ENCODE measurements around the gene EDNRA. TPM values are rescaled to one million over a fixed set of nuclear protein-coding genes. Genes with fewer than 3 reads are reported as not detected.

EDNRA gene
- total RNA-seq, 2 donors from 2014 or later: 29.8 to 35.6 TPM

- intact Hi-C loops (cut with DNase I): no loop called here
- no peak for DNase-seq (ENCODE audit: low spot score)
Measured at GRCh38 chr4:147578593-147578992, 97.7 kb downstream of the EDNRA start.

GRCh38 chr4:147580396-147580795 lies 99.5 kb downstream of the EDNRA start:
- intact Hi-C loops (cut with DNase I): loop anchor here in 1 of 2 donors (10.0 kb wide), 1 partner anchor 466 kb away; no protein-coding TSS in a partner anchor
- DNase-seq (ENCODE audit: low spot score): no peak

GRCh38 chr4:147581606-147582350 lies 100.9 kb downstream of the EDNRA start:
- intact Hi-C loops (cut with DNase I): loop anchor here in 1 of 2 donors (10.0 kb wide), 1 partner anchor 467 kb away; no protein-coding TSS in a partner anchor
- no peak for DNase-seq (ENCODE audit: low spot score)

GRCh38 chr4:147582386-147583060 lies 101.6 kb downstream of the EDNRA start:
- no peak for DNase-seq (ENCODE audit: low spot score)
- intact Hi-C loops (cut with DNase I): loop anchor here in 1 of 2 donors (10.0 kb wide), 1 partner anchor 468 kb away; no protein-coding TSS in a partner anchor

- no peak for DNase-seq (ENCODE audit: low spot score)
- intact Hi-C loops (cut with DNase I): loop anchor here in 1 of 2 donors (10.0 kb wide), 1 partner anchor 469 kb away; no protein-coding TSS in a partner anchor
Measured at GRCh38 chr4:147583876-147584275, 103.0 kb downstream of the EDNRA start.

GRCh38 chr4:147586032-147586431 lies 105.1 kb downstream of the EDNRA start:
- intact Hi-C loops (cut with DNase I): loop anchor here in 1 of 2 donors (10.0 kb wide), 1 partner anchor 471 kb away; no protein-coding TSS in a partner anchor
- no peak for DNase-seq (ENCODE audit: low spot score)

- intact Hi-C loops (cut with DNase I): loop anchor here in 1 of 2 donors (10.0 kb wide), 1 partner anchor 472 kb away; no protein-coding TSS in a partner anchor
- no peak for DNase-seq (ENCODE audit: low spot score)
Measured at GRCh38 chr4:147586637-147587036, 105.7 kb downstream of the EDNRA start.

GRCh38 chr4:147587041-147587440 lies 106.1 kb downstream of the EDNRA start:
- intact Hi-C loops (cut with DNase I): loop anchor here in 1 of 2 donors (10.0 kb wide), 1 partner anchor 472 kb away; no protein-coding TSS in a partner anchor

GRCh38 chr4:147589586-147589985 lies 108.7 kb downstream of the EDNRA start:
- no peak for DNase-seq (ENCODE audit: low spot score)
- intact Hi-C loops (cut with DNase I): loop anchor here in 1 of 2 donors (10.0 kb wide), 1 partner anchor 475 kb away; no protein-coding TSS in a partner anchor

More at GRCh38 chr4:147587041-147587440, 106.1 kb downstream of the EDNRA start:
- DNase-seq (ENCODE audit: low spot score): no peak

- DNase-seq (ENCODE audit: low spot score): peak; percentile 83
- intact Hi-C loops (cut with DNase I): loop anchor here in 1 of 2 donors (5.0 kb wide), 1 partner anchor 478 kb away; no protein-coding TSS in a partner anchor
Measured at GRCh38 chr4:147590249-147590920, 109.5 kb downstream of the EDNRA start.

- no peak for DNase-seq (ENCODE audit: low spot score)
- intact Hi-C loops (cut with DNase I): loop anchor here in 1 of 2 donors (5.0 kb wide), 1 partner anchor 479 kb away; no protein-coding TSS in a partner anchor
Measured at GRCh38 chr4:147591106-147591505, 110.2 kb downstream of the EDNRA start.

- DNase-seq (ENCODE audit: low spot score): no peak
- intact Hi-C loops (cut with DNase I): loop anchor here in 1 of 2 donors (5.0 kb wide), 1 partner anchor 482 kb away; no protein-coding TSS in a partner anchor
Measured at GRCh38 chr4:147594107-147594506, 113.2 kb downstream of the EDNRA start.

Other genes starting within 250 kb of the EDNRA start
- 10 to 100 TPM; 22.8 to 23.8 TPM for gene TMEM184C, start 136.3 kb downstream of the EDNRA start, total RNA-seq
- 10 to 100 TPM in 1 of 2 donors, 1 to 10 TPM in 1; 9.2 to 10.7 TPM for gene PRMT9, start 203.1 kb downstream of the EDNRA start, total RNA-seq